RCC 7860 (cell line): ENCODE measurements around the gene RBP5.

Experiments used
- DNase-seq: peaks from one replicate; pipeline ENCODE4 v3.0.0-alpha.2; 2015; ENCODE audit warnings: low spot score
- FAIRE-seq: peaks from 2 replicates; lab custom pipeline; 2012; peaks lifted over from hg19 to GRCh38; lab: Jason Lieb, UNC

RBP5 gene

GRCh38 chr12:7128681-7129286 is at the start of gene RBP5:
Gene RBP5, minus strand, starts transcription at chr12:7128889. Its CDS starts 114 bp downstream, at chr12:7128775.
- DNase-seq (no peak), FAIRE-seq (no peak)

- no peak for FAIRE-seq
- DNase-seq, result no peak
Measured at GRCh38 chr12:7178481-7178880, 49.8 kb upstream of the RBP5 start.

GRCh38 chr12:7176595-7176994 is 47.9 kb upstream of the RBP5 start:
- no peak for FAIRE-seq
- no peak for DNase-seq

- DNase-seq, result no peak
- no peak for FAIRE-seq
Measured at GRCh38 chr12:7175493-7175892, 46.8 kb upstream of the RBP5 start.

- DNase-seq, result no peak
Measured at GRCh38 chr12:7171854-7172253, 43.2 kb upstream of the RBP5 start.

GRCh38 chr12:7169951-7170350 is 41.3 kb upstream of the RBP5 start:
- FAIRE-seq (no peak), DNase-seq (no peak)

More at GRCh38 chr12:7171854-7172253, 43.2 kb upstream of the RBP5 start:
- no peak for FAIRE-seq

- FAIRE-seq (no peak), DNase-seq (no peak)
Measured at GRCh38 chr12:7162691-7163114, 34.0 kb upstream of the RBP5 start.

GRCh38 chr12:7161811-7162210 is 33.1 kb upstream of the RBP5 start:
- no peak for FAIRE-seq
- no peak for DNase-seq

GRCh38 chr12:7161327-7161726 is 32.6 kb upstream of the RBP5 start:
- DNase-seq (no peak), FAIRE-seq (no peak)

GRCh38 chr12:7160183-7160582 is 31.5 kb upstream of the RBP5 start:
- no peak for DNase-seq
- FAIRE-seq, result no peak

- no peak for FAIRE-seq
- DNase-seq, result no peak
Measured at GRCh38 chr12:7158781-7159609, 30.3 kb upstream of the RBP5 start.

GRCh38 chr12:7157391-7157790 is 28.7 kb upstream of the RBP5 start:
- no peak for DNase-seq
- FAIRE-seq, result no peak

- DNase-seq, result no peak
- no peak for FAIRE-seq
Measured at GRCh38 chr12:7156259-7157197, 27.8 kb upstream of the RBP5 start.

- DNase-seq (no peak), FAIRE-seq (no peak)
Measured at GRCh38 chr12:7155471-7156034, 26.9 kb upstream of the RBP5 start.

GRCh38 chr12:7154901-7155470 is 26.3 kb upstream of the RBP5 start:
- FAIRE-seq, result no peak
- no peak for DNase-seq

- no peak for FAIRE-seq
- no peak for DNase-seq
Measured at GRCh38 chr12:7154042-7154441, 25.4 kb upstream of the RBP5 start.

GRCh38 chr12:7152818-7153217 is 24.1 kb upstream of the RBP5 start:
- DNase-seq, result no peak
- FAIRE-seq, result no peak

- DNase-seq (no peak), FAIRE-seq (no peak)
Measured at GRCh38 chr12:7151532-7151931, 22.8 kb upstream of the RBP5 start.

GRCh38 chr12:7150841-7151240 is 22.2 kb upstream of the RBP5 start:
- DNase-seq (no peak), FAIRE-seq (no peak)

- DNase-seq (no peak), FAIRE-seq (no peak)
Measured at GRCh38 chr12:7150356-7150755, 21.7 kb upstream of the RBP5 start.

- FAIRE-seq (no peak), DNase-seq (no peak)
Measured at GRCh38 chr12:7146906-7147305, 18.2 kb upstream of the RBP5 start.
